Immature natural killer cell (primary cell): ENCODE measurements around the gene CHRNA4. TPM values are rescaled to one million over a fixed set of nuclear protein-coding genes. Genes with fewer than 3 reads are reported as not detected.

Source experiments
- DNase-seq, 3 donors: peaks; one replicate each; pipeline ENCODE4 v3.0.0; 2022; ENCODE audit warnings: mixed read lengths in 1 of 3
- H3K27ac Mint-ChIP-seq, 6 donors: one replicate each; pipeline ENCODE4 v1.8.0; 2020; ENCODE audit warnings: mixed read lengths in 6 of 6, mild to moderate bottlenecking in 5 of 6, inconsistent platforms in 4 of 6, moderate library complexity in 3 of 6
- H3K27me3 Mint-ChIP-seq, 3 donors: one replicate each; pipeline ENCODE4 v1.8.0; 2020 to 2021; ENCODE audit warnings: low read depth in 3 of 3, mild to moderate bottlenecking in 3 of 3, mixed read lengths in 3 of 3, moderate library complexity in 3 of 3, inconsistent platforms in 1 of 3
- H3K36me3 Mint-ChIP-seq, 3 donors: one replicate each; pipeline ENCODE4 v1.8.0; 2020; ENCODE audit warnings: mixed read lengths in 3 of 3, inconsistent platforms in 2 of 3, mild to moderate bottlenecking in 2 of 3
- H3K4me1 Mint-ChIP-seq, 2 donors: one replicate each; pipeline ENCODE4 v1.8.0; 2020; ENCODE audit warnings: inconsistent platforms in 2 of 2, mild to moderate bottlenecking in 2 of 2, mixed read lengths in 2 of 2, moderate library complexity in 1 of 2
- H3K4me3 Mint-ChIP-seq, 5 donors: one replicate each; pipeline ENCODE4 v1.8.0; 2020; ENCODE audit warnings: mild to moderate bottlenecking in 5 of 5, mixed read lengths in 5 of 5, inconsistent platforms in 3 of 5, moderate library complexity in 3 of 5
- H3K9me3 Mint-ChIP-seq, 6 donors: one replicate each; pipeline ENCODE4 v1.8.0; 2020; ENCODE audit warnings: mild to moderate bottlenecking in 6 of 6, mixed read lengths in 6 of 6, inconsistent platforms in 4 of 6, moderate library complexity in 3 of 6
- polyA plus RNA-seq, 3 donors: library from polyadenylated mRNA; unstranded; fragments of 300-500 nt; fragmentation: Illumina TruSeq; gene quantifications; one replicate each; pipeline ENCODE4 v1.2.3, GENCODE V29; 2021

Gene CHRNA4
- polyA plus RNA-seq, 3 donors from 2014 or later, result not detected

GRCh38 chr20:63359164-63359934 lies 1.8 kb downstream of the CHRNA4 start:
- no peaks in the 10 kb centered on the region for H3K9me3 Mint-ChIP-seq
- H3K27ac Mint-ChIP-seq, result no peak overlapping the region
- DNase-seq, result no peak
- no peak overlapping the region for H3K4me3 Mint-ChIP-seq
- peaks cover 0 to 2% of the 10 kb centered on the region in 2 donors for H3K4me1 Mint-ChIP-seq
- H3K36me3 Mint-ChIP-seq, result no peaks in the 10 kb centered on the region
- H3K27me3 Mint-ChIP-seq, result peaks cover 0 to 6% (median 2%) of the 10 kb centered on the region in 3 donors

- Mint-ChIP-seq H3K4me3 (no peak overlapping the region), H3K9me3 (no peaks in the 10 kb centered on the region)
- DNase-seq, result no peak
Measured at GRCh38 chr20:63357921-63358905, 2.9 kb downstream of the CHRNA4 start.

GRCh38 chr20:63356931-63357879 lies 3.9 kb downstream of the CHRNA4 start:
- Mint-ChIP-seq H3K27ac (no peak overlapping the region), H3K27me3 (peaks cover 0 to 2% (median under 1%) of the 10 kb centered on the region in 3 donors), H3K9me3 (no peaks in the 10 kb centered on the region), H3K36me3 (no peaks in the 10 kb centered on the region), H3K4me3 (no peak overlapping the region), H3K4me1 (no peaks in the 10 kb centered on the region)
- DNase-seq, result no peak

More at GRCh38 chr20:63357921-63358905, 2.9 kb downstream of the CHRNA4 start:
- H3K4me1 Mint-ChIP-seq, result peaks cover 0 to 2% of the 10 kb centered on the region in 2 donors
- H3K36me3 Mint-ChIP-seq, result no peaks in the 10 kb centered on the region
- H3K27ac Mint-ChIP-seq, result no peak overlapping the region
- H3K27me3 Mint-ChIP-seq, result peaks cover 0 to 2% (median 2%) of the 10 kb centered on the region in 3 donors

GRCh38 chr20:63356511-63356910 lies 4.6 kb downstream of the CHRNA4 start:
- Mint-ChIP-seq H3K36me3 (no peaks in the 10 kb centered on the region), H3K27ac (no peak overlapping the region), H3K27me3 (peaks cover 0 to 2% (median 0%) of the 10 kb centered on the region in 3 donors), H3K4me1 (no peaks in the 10 kb centered on the region), H3K9me3 (no peaks in the 10 kb centered on the region), H3K4me3 (no peak overlapping the region)
- no peak for DNase-seq

- H3K4me1 Mint-ChIP-seq, result no peaks in the 10 kb centered on the region
- DNase-seq, result no peak
Measured at GRCh38 chr20:63355781-63356295, 5.3 kb downstream of the CHRNA4 start.

GRCh38 chr20:63354636-63355350 lies 6.4 kb downstream of the CHRNA4 start:
- DNase-seq, result no peak
- no peak overlapping the region for H3K27ac Mint-ChIP-seq
- no peak overlapping the region for H3K4me3 Mint-ChIP-seq
- H3K27me3 Mint-ChIP-seq, result peaks cover 0 to 1% (median 0%) of the 10 kb centered on the region in 3 donors
- no peaks in the 10 kb centered on the region for H3K9me3 Mint-ChIP-seq
- no peaks in the 10 kb centered on the region for H3K4me1 Mint-ChIP-seq
- H3K36me3 Mint-ChIP-seq, result peaks cover 0 to 3% (median 0%) of the 10 kb centered on the region in 3 donors

More at GRCh38 chr20:63355781-63356295, 5.3 kb downstream of the CHRNA4 start:
- no peak overlapping the region for H3K4me3 Mint-ChIP-seq
- no peaks in the 10 kb centered on the region for H3K9me3 Mint-ChIP-seq
- peaks cover 0 to 2% (median 0%) of the 10 kb centered on the region in 3 donors for H3K27me3 Mint-ChIP-seq
- H3K36me3 Mint-ChIP-seq, result no peaks in the 10 kb centered on the region
- no peak overlapping the region for H3K27ac Mint-ChIP-seq

- H3K27ac Mint-ChIP-seq, result no peak overlapping the region
- no peak for DNase-seq
- no peak overlapping the region for H3K4me3 Mint-ChIP-seq
- peaks cover 0 to 3% (median 0%) of the 10 kb centered on the region in 3 donors for H3K36me3 Mint-ChIP-seq
- H3K27me3 Mint-ChIP-seq, result peaks cover 0 to 1% (median 1%) of the 10 kb centered on the region in 3 donors
- H3K9me3 Mint-ChIP-seq, result no peaks in the 10 kb centered on the region
- H3K4me1 Mint-ChIP-seq, result no peaks in the 10 kb centered on the region
Measured at GRCh38 chr20:63352811-63353221, 8.3 kb downstream of the CHRNA4 start.

- Mint-ChIP-seq H3K4me3 (no peak overlapping the region), H3K27me3 (peaks cover 0 to 1% (median 1%) of the 10 kb centered on the region in 3 donors), H3K36me3 (peaks cover 0 to 3% (median 0%) of the 10 kb centered on the region in 3 donors), H3K27ac (no peak overlapping the region), H3K9me3 (no peaks in the 10 kb centered on the region), H3K4me1 (no peaks in the 10 kb centered on the region)
- DNase-seq, result no peak
Measured at GRCh38 chr20:63351811-63352591, 9.1 kb downstream of the CHRNA4 start.

GRCh38 chr20:63351326-63351700 lies 9.8 kb downstream of the CHRNA4 start:
- DNase-seq, result no peak
- peaks cover 0 to 3% (median 0%) of the 10 kb centered on the region in 3 donors for H3K36me3 Mint-ChIP-seq
- H3K4me3 Mint-ChIP-seq, result no peak overlapping the region
- H3K27ac Mint-ChIP-seq, result no peak overlapping the region
- no peaks in the 10 kb centered on the region for H3K9me3 Mint-ChIP-seq
- H3K4me1 Mint-ChIP-seq, result no peaks in the 10 kb centered on the region
- peaks cover 0 to 1% (median 1%) of the 10 kb centered on the region in 3 donors for H3K27me3 Mint-ChIP-seq

GRCh38 chr20:63350597-63351325 lies 10.4 kb downstream of the CHRNA4 start:
- no peak overlapping the region for H3K4me3 Mint-ChIP-seq
- H3K9me3 Mint-ChIP-seq, result no peaks in the 10 kb centered on the region
- H3K4me1 Mint-ChIP-seq, result no peaks in the 10 kb centered on the region
- H3K27ac Mint-ChIP-seq, result no peak overlapping the region
- peaks cover 0 to 3% (median 0%) of the 10 kb centered on the region in 3 donors for H3K36me3 Mint-ChIP-seq
- peaks cover 0 to 1% (median 1%) of the 10 kb centered on the region in 3 donors for H3K27me3 Mint-ChIP-seq
- no peak for DNase-seq

- Mint-ChIP-seq H3K36me3 (peaks cover 0 to 3% (median 0%) of the 10 kb centered on the region in 3 donors), H3K27me3 (peaks cover 0 to 1% (median 1%) of the 10 kb centered on the region in 3 donors), H3K27ac (no peak overlapping the region), H3K9me3 (no peaks in the 10 kb centered on the region), H3K4me3 (no peak overlapping the region), H3K4me1 (no peaks in the 10 kb centered on the region)
- no peak for DNase-seq
Measured at GRCh38 chr20:63350196-63350595, 11.0 kb downstream of the CHRNA4 start.
